GM21390 (cell line): ENCODE data around the gene KANK3.
"Not testable (repeated sequence)": the region's sequence is repeated elsewhere in the genome, so short reads cannot be mapped to it uniquely, and the experiment has no call there.

Experiments
- ATAC-seq: cut with Tn5 transposase; IDR thresholded peaks from one replicate; pipeline ENCODE4 v1.9.1; 2021; ENCODE audit not compliant: unreplicated experiment

Gene KANK3

DNA sequence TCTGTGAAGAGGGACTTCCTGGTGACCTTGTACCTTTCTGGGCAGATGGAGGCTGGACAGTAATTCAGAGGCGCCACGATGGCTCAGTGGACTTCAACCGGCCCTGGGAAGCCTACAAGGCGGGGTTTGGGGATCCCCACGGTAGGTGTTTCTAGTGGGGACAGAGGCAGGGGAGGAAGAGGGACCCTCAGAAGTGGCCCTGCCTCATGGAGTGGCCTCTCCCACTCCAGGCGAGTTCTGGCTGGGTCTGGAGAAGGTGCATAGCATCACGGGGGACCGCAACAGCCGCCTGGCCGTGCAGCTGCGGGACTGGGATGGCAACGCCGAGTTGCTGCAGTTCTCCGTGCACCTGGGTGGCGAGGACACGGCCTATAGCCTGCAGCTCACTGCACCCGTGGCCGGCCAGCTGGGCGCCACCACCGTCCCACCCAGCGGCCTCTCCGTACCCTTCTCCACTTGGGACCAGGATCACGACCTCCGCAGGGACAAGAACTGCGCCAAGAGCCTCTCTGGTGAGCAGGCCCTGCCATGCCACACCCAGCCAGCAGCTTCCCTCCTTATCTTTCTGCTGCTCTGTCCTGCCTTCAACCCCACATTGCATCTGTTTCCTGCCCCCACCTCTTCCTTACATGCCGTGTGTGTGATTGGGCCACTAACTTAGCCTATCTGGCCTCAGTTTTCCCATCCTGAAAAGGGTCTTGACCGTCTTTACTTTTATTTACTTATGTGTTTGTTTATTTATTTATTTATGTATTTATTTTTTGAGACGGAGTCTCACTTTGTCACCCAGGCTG, 28.1 kb upstream of the KANK3 start:
- ATAC-seq = no peak

DNA sequence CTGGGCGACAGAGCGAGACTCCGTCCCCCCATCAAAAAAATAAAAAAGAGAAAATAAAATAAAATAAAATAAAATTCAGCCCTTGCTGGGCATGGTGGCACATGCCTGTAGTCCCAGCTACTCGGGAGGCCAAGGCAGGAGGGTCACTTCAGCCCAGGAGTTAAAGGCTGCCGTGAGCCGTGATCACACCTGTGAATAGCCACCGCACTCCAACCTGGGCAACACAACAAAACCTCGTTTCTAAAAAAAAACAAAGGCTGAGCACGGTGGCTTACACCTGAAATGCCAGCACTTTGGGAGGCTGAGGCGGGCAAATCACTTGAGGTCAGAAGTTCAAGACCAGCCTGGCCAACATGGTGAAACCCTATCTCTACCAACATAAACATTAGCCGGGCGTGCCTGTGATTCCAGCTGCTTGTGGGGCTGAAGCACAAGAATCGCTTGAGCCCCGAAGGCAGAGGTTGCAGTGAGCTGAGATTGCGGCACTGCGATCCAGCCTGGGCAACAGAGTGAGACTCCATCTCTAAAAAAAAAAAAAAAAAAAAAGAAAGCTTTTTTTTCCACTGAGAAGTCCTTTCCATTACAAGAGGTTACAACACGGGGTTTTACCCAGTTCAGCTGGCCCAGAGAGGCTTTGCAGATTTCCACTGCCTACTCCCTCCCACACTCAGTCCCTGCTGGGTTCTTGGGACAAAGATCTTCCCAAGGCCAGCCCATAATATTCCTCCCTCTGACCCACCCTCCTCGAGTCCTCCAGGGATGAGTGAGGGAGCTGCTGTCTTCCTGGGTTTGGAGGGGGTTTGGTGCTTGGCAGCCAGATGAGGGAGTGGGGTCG, 27.3 kb upstream of the KANK3 start:
- no peak for ATAC-seq

DNA sequence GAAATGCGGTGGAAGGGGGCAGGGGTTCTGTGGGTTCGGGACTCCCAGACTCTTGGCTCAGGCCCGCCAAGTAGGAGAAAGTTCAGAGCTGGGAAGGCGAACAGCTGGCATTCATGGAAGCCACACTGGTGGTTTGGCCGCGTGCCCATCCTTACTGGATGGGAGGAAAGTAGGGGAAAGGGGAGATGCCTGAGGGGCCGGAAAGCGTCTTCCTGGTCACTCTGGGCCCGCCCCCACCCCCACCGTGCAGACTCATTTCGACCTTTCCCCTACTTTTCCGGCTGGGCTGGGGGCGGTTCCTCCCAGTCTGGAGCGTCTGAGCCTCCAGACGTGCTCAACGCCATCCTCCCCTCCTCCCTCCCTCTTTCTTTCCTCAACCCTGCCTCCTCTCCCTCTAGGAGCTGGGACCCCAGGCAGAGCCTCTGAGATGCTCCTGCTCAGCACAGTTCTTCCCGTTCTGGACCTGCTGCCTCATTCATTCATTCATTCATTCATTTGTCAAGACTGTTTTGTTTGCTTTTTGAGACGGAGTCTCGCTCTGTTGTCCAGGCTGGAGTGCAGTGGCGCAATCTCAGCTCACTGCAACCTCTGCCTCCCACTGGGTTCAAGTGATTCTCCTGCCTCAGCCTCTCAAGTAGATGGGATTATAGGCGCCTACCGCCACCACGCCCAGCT, 24.4 kb upstream of the KANK3 start:
- no peak for ATAC-seq

DNA sequence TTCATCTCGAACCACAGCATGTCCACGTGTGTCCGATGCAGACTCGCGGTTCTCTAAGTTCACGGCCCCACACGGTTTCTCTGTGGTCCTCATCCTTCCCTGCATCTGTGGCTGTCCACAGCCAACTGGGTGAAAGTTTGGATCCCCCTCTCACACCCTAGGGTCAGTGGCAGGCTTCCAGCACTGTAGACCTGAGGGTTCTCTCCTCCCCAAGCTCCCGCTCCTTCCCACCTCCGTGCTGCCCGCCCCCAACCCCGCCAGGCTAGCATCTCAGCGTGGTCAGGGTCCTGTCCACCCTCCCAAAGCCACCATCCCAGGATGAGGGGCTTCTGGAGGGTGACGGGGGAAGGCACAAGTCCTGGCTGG, 23.9 kb upstream of the KANK3 start:
- no peak for ATAC-seq

DNA sequence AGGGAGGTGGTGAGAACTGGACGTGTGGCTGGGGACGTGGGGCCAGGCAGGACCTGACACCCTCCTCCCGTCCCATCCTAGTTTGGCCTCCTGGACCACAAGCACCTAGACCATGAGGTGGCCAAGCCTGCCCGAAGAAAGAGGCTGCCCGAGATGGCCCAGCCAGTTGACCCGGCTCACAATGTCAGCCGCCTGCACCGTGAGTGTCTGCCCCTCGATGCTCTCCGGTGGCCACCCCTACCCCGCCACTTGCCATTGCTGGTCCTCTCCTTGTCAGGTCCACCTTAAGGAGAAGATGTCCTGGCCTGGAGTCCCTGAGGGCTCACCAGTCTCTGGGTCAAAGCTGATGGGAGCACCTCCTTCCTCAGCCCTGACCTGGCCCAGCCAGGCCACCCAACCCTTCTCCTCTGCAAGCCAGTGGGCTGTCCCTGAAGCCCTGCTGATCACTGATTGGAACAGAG, 23.1 kb upstream of the KANK3 start:
- ATAC-seq = no peak

DNA sequence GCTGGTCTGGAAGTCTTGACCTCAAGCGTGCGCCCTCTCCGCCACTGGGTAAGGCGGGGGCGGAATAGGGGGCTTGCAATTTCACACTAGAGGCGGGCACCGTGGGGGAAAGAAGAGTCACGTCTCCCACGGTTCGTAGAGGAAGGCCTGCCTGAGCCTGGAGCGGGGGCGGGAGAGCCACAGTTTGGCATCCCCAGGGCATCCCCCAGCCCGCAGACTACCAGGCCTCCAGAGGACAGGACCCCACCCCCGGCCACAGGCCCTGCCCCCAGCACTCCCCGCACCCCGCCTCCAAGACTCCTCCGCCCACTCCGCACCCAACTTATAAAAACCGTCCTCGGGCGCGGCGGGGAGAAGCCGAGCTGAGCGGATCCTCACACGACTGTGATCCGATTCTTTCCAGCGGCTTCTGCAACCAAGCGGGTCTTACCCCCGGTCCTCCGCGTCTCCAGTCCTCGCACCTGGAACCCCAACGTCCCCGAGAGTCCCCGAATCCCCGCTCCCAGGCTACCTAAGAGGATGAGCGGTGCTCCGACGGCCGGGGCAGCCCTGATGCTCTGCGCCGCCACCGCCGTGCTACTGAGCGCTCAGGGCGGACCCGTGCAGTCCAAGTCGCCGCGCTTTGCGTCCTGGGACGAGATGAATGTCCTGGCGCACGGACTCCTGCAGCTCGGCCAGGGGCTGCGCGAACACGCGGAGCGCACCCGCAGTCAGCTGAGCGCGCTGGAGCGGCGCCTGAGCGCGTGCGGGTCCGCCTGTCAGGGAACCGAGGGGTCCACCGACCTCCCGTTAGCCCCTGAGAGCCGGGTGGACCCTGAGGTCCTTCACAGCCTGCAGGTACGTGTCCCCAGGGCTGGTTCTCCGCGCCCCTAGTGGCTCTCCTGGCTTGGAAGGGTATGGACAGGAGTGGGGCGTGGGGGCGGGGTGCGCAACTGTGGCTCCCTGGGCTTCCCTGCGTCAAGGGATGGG, 21.0 kb upstream of the KANK3 start, which contains the start of gene ANGPTL4:
TSS of gene ANGPTL4 (plus strand) at position 353 of the 969 bp plus-strand sequence. CDS start at position 520, 167 bp downstream.
- no peak for ATAC-seq

DNA sequence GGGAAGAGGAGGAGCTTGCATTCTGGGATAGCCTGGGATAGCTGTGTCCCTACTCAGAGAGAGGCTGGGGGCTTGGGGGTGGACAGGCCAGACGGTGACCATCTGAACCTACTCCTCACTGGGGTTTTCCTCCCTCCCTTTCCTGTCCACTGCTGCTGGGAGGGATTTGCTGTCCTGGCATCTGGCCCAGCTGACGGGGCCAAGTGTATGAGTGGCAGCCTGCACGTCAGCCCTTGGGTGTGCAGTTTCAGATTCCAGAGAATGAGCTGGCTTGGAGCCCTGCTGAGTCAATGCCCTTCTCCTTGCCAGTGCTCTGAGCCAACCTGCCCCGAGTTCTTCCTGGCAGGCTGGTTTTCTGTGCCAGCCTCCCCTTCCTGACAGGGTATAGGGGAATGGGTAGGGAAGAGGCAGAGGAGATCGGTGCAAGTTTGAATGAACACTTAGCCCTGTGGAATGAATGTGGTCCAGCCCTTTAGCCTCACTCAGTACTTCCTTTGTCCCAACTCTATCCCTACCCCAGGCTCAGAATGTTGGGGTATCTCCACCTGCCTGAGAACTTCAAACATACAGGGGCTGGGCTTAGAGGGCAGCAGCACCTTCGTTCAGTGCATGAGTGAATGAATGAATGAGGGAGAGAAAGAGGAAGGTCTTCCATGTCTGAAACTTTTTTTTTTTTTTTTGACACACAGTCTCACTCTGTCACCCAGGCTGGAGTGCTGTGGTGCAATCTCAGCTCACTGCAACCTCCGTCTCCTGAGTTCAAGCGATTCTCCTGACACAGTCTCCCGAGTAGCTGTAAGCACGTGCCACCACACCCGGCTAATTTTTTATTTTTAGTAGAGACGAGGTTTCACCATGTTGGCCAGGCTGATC, 19.1 kb upstream of the KANK3 start:
- no peak for ATAC-seq

DNA sequence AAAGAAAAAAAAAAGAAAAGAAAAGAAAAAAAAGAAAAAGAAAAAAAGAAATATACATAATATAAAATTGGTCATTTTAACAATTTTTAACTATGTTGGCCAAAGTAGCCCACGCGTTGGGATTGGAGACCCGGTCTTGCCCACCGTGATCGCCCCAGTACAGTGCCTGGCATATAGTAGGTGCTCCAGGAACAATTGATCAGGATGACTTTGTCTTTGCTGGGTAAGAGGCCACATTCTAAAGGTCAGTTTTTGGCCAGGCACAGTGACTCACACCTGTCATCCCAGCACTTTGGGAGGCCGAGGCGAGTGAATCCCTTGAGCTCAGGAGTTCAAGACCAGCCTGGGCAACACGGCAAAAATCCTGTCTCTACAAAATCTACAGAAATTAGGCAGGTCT, 17.1 kb upstream of the KANK3 start:
- no peak for ATAC-seq

DNA sequence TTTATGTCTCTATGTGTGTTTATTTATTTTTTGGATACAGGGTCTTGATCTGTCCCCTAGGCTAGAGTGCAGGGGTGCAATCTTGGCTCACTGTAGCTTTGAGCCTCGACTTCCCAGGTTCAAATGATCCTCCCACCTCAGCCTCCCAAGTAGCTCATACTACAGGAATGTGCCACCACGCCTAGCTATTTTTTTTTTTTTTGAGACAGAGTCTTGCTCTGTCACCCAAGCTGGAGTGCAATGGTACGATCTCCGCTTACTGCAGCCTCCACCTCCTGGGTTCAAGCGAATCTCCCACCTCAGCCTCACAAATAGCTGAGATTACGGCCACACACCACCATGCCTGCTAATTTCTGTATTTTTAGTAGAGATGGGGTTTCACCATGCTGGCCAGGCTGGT, 15.9 kb upstream of the KANK3 start:
- ATAC-seq = no peak

DNA sequence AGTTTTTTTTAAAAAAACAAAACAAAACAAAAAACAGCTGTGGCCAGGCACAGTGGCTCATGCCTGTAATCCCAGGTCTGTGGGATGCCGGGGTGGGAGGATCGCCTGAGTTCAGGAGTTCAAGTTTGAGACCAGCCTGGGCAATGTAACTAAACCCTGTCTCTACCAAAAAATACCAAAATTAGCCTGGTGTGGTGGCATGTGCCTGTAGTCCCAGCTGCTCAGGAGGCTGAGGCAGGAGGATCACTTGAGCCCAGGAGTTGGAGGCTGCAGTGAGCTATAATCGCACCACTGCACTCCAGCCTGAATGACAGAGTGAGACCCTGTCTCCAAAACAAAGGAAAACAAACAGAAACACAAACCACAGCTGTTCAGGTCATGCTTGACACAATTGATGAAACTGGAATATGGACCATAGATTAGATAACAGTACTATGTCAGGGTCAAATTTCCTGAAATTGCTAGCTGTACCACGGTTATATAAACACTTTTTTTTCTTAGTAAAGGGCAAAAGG, 14.0 kb upstream of the KANK3 start:
- no peak for ATAC-seq

DNA sequence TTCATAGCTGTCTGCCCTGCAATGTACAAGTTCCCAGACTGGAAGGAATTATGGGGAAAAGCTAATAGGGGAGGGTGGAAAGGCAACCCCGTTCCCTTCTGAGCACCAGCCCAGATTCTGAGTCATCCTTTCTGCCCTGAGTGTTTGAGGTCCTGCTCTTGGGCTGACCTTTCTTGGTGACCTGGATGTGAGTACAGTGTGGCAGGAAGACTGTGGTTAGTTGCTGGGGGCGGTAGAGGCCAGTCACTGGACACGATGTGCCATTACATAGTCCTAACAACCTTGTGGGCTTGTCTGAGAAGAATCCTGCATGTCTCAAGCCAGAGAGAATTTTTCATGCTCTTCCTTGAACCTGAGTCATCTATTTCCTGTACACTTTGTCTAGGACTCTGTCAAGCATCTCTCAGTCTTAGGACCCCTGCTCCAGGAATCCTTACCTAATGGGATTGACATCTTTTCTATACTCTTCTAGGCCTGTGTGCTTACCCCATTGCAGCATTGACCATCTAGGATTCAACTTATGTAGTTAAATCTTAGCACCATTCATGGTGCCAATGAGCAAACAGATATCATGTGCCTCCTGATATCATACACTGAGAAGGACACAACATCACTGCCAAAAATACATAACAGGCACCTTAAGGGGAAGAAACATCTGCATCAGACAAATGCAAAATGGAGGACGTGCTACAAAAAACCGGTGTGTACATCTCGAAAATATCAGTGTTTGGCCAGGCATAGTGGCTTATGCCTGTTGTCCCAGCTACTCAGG, 12.8 kb upstream of the KANK3 start:
- ATAC-seq = no peak

DNA sequence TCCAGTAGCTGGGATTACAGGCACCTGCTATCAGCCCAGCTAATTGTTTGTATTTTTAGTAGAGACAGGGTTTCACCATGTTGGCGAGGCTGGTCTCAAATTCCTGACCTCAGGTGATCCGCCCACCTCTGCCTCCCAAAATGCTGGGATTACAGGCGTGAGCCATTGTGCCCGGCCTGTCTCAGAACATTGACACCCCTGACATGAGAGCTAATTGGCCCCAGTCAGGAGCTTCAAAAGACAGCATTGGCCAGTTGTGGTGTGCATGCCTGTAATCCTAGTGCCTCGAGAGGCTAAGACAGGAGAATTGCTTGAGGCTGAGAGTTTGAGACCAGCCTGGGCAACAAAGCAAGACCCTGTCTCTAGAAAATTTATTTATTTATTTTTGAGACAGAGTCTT, 9.8 kb upstream of the KANK3 start:
- ATAC-seq = not testable (repeated sequence)

DNA sequence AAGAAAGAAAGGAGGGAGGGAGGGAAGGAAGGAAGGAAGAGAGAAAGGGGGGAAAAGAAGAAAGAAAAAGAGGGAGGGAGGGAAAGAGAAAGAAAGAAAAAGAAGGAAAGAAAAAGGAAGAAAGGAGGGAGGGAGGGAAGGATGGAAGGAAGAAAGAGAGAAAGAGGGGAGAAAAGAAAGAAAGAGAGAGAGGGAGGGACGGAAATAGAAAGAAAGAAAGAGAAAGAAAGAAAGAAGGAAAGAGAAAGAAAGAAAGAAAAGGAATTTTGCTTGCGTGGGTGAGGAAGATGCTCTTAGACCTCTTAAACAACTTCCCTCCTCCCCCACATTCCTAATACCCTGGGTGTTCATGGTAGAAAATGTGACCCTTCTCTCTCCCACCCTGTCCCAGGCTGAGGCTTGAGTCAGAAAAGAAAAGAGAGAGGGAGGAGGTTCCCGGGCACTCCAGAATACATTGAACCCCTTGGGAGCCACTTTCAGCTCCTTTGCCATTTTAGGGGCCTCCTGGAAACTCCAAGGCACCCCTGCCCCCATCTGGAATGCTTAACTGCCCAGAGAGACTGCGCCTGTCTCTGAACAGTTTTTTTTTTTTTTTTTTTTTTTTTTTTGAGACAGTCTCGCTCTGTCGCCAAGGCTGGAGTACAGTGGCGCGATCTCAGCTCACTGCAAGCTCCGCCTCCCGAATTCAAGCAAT, 9.2 kb upstream of the KANK3 start:
- ATAC-seq = no peak

DNA sequence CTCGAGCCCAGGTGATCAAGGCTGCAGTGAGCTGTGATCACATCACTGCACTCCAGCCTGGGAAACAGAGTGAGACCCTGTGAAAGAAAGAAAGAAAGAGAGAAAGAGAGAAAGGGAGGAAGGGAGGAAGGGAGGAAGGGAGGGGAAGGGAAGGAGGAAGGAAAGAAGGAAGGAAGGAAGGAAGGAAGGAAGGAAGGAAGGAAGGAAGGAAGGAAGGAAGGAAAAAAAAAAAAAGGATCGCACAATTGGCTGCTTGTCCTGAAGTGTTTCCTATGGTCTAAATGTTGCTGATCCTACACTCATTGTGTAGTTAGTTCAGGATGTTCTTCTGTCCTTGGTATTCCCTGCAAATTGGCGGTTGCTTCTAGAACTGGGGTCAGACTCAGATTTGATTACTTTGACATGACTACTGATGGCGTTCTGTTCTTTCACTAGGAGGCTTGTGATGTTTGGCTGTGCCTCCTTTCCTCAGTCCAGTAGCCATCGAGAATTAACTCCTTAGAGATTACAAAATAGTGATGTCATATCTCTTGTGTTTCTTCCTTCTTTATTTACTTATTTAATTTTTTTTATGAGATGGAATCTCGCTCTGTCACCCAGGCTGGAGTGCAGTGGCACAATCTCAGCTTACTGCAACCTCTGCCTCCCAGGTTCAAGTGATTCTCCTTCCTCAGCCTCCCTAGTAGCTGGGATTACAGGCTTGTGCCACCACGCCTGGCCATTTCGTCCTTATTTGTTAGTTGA, 6.7 kb upstream of the KANK3 start:
- ATAC-seq = not testable (repeated sequence)

DNA sequence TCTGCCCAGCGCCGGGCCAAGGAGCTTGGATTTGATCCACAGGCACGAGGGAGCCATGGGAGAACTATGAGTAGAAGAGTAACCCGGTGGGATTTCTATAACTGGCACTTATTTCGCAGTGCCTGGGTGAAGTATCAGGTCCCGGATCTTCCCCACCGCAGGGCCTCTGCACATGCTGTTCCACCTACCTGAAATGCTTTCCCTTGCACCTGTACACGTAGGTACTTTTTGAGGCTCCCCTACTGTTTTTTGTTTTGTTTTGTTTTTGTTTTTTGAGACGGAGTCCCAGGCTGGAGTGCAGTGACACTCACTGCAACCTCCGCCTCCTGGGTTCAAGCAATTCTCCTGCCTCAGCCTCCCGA, 402 bp upstream of the KANK3 start:
- no peak for ATAC-seq

DNA sequence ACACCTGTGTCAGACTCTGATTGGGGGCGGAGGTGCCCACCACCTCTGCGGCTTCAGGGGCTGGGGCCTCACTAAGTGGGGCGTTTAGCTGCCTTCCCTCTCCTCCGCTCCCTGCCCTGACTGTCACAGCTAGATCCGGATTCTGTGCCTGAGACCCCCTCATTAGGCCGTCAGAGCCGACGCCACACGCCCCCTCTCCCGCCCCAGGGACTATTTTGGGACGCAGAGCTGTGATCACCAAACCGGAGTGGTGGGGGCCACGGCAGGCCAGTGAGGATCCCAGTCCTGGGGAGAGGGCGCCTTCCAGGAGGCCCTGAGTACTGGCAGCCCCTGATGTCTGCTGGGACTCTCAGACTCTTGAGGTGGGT, 762 bp downstream of the KANK3 start:
- no peak for ATAC-seq

DNA sequence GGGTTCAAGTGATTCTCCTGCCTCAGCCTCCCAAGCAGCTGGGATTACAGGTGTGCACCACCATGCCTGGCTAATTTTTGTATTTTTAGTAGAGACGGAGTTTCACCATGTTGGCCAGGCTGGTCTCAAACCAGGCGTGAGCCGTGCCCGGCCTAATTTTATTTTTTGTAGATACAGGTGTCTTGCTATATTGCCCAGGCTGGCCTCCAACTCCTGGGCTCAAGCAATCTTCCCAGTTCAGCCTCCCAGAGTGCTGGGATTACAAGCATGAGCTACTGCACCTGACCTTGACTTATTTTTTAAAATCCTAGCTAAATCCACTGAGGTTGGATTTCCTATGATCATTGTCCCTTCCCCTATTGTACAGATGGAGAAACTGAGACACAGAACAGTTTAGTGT, 1.6 kb downstream of the KANK3 start:
- not testable (repeated sequence) for ATAC-seq
